CD4-positive, alpha-beta T cell treated with Interleukin-10 for 1 hour (primary cell): ENCODE measurements around the gene SMARCB1.

Experiments used
- DNase-seq: peaks from one replicate; pipeline ENCODE4 v3.0.0-alpha.2; 2020

SMARCB1 gene

DNA sequence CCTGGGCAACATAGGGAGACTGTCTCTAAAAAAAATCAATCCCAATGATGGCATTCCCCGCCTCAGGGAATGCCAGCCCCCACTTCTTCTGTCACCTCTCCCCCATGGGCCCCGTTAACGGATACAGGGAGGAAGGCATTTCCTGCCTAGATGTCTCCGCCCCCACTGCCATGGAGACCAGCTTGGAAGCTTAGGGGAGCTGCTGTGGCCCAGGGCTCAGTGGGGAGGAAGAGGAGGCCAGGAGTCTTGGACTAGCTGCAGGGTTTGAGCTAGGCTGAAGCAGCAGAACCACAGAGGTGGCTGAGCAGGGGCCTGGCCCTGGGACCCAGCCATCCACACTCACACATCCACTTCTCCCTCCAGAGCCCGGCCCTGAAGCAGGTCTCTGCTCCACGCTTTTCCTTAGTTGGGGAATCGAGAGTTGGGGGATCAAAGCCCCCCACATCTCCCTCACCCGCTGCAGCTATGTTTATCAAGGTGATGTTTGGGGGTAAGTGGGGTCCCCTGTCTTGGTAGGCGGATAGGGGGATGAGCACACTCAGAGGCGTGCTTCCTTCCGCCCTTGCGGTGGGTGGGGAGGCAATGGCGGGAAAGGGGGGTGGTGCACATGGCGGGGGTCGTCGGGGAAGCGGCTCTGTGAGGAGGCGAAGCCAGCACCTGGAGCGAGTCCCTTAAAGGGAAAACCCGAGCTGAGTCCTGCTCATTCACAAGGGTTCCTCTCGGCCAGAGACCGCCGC is 23.8 kb upstream of the SMARCB1 start, which contains the start of gene C22orf15:
Gene C22orf15, plus strand, starts transcription at position 149 of the 737 bp plus-strand sequence. Its CDS starts 317 bp downstream, at position 466.
- DNase-seq = peak; percentile 22

GRCh38 chr22:23763579-23763945 is 23.2 kb upstream of the SMARCB1 start:
- peak; percentile 52 for DNase-seq

DNA sequence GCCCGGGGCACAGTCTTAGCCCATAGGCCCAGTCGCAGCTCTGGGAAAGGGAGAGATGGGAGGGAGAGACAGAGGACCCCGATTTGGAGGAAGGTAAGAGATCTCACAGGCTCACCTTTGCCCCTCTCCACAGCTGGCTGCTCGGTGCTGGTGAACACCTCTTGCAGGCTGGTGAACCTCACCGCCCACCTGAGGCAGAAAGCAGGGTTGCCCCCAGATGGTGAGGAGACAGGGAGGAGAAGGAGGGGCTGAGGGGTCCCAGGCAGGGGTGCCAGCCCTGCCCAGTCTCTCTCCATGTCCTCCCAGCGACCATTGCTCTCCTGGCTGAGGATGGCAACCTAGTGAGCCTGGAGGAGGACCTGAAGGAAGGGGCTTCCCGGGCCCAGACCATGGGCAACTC is 22.8 kb upstream of the SMARCB1 start:
- DNase-seq = no peak

GRCh38 chr22:23764899-23765881 is 21.6 kb upstream of the SMARCB1 start:
- no peak for DNase-seq

DNA sequence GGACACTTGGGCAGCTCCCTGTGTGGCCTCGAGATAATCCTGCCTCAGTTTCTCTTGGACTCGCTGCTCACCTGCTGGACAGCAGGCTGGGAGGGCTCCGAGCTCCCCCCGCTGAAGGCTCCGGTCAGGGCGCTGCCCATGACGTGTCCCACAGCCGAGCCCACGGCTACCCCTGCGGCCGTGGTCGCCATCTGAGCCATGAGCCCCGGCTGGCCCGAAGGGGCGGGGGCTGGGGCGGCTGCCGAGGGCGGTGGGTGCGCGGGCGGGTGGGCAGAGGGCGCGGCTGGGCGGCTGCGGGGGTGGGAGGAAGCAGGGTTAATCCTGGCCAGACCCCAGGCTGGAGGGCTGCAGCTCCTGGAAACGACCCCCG is 19.5 kb upstream of the SMARCB1 start:
- no peak for DNase-seq

GRCh38 chr22:23767673-23768548 is 18.9 kb upstream of the SMARCB1 start, which contains the start of gene CHCHD10:
CHCHD10 (minus strand) TSS chr22:23767972; CDS start chr22:23767874, 98 bp downstream.
- peak; percentile 76 for DNase-seq

- DNase-seq = no peak
These were observed 17.3 kb upstream of the SMARCB1 start for GRCh38 chr22:23769321-23769965.

DNA sequence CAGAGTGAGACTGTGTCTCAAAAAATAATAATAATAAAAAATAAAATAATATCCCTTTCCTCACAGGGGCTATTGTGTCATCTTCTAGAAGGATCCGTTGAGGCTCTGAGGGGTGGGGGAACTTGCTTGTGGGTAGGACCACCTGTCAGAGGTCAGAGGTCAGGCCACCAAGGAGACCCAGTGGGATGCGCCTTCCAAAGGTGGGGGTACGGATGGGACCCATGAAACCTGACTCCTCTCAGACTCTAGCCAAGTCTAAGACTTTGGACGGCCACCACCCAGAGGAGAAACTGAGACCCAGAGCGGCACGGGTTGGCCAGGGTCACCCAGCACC is 14.5 kb upstream of the SMARCB1 start:
- no peak for DNase-seq

DNA sequence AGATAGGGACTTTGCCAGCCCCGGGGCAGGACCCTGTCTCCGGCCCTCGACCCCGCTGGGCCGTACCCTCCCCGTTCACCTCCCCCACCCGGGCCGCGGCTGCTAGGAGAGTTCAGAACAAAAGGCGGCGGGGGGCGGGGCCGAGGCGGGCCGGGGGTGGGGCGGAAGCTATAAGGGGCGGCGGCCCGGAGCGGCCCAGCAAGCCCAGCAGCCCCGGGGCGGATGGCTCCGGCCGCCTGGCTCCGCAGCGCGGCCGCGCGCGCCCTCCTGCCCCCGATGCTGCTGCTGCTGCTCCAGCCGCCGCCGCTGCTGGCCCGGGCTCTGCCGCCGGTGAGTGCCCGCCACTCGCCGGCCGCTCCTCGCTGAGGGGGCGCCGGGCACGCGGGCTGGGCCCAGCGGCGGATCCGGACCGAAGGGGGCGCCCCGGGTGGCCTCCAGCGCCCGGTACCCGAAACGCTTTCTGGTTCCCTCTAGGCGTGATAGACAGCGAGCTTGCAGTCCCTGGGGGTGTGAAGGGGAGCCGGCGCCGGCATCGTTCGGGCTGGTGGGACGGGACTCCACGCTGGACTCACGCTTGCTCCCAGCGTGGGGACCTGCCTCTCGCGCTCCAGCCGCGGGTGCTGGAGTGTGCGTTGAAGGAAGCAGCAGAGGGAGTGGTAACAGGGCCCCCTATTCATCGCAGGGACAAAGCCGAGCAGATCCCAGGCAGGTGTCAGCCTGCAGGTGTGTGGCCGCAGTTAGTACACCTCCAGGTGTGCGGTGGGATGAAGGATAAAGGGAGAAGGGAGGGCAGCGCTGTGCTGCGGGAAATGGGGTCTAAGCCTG is 13.9 kb upstream of the SMARCB1 start, which contains the start of gene MMP11:
Gene MMP11, plus strand, starts transcription at position 201 of the 825 bp plus-strand sequence. Its CDS starts 22 bp downstream, at position 223.
- peak; percentile 56 for DNase-seq

- DNase-seq = no peak
These were observed 13.2 kb upstream of the SMARCB1 start for GRCh38 chr22:23773483-23774113.

DNA sequence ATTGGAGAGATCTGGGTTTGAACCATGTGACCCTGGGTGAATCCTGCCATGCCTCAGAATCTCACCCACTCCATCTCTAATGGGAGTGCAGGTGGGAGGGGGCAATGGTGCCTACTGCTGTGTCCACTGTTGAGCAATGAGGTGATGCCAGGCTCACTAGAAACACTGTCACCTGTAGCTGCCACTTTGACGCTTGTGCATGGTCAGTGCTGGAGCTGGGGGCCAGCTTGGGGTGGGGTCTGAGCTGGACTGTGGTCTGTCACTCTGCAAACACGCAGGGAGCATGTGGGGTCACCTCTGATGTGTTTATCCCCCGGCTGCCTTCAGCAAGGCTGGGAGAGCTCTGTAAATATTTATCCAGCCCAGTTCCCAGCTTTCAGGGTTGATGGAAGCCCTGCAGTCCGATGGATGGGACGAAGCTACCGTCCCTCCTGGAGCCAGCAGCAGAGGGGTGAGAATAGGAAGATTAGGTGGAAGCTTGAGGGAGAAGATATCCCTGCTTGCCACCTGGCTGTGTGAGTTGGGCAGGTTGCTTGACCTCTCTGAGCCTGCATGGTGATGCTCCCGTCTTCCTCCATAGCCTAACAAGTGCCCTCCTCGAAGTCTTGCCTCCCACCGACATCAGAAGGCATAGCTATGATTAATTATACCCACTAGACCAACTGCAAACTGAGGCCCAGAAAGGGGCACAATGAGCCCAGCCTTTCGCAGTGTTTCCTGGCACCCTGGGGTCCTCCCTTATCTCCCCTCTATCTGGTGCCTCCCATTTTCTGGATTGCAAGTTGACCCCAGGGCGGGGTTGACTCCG is 12.4 kb upstream of the SMARCB1 start:
- no peak for DNase-seq

DNA sequence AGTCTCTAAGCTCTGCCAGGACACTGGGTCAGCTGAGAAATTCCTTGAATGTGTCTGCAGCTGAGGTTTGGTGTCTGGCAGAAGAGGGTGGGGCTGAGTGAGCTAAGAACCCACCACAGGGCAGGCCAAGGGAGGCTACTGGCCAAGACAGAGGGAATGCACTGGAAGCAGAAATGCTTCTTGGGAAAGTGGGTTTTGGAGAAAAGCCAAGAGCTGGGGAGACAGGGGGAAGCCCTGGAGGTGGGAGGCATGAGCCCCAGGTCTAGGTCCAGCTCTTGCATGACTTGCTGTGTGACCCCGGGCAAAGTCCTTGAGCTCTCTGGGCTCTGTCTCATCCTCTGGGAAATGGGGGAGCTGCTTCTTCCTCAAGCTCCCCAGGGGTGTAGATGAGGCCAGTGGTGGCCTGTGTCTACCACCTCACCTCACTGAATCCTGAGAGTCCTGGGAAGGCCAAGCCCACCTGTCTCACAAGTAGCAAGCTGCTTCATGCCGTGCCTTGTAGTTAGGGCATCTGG is 11.8 kb upstream of the SMARCB1 start:
- DNase-seq = no peak

DNA sequence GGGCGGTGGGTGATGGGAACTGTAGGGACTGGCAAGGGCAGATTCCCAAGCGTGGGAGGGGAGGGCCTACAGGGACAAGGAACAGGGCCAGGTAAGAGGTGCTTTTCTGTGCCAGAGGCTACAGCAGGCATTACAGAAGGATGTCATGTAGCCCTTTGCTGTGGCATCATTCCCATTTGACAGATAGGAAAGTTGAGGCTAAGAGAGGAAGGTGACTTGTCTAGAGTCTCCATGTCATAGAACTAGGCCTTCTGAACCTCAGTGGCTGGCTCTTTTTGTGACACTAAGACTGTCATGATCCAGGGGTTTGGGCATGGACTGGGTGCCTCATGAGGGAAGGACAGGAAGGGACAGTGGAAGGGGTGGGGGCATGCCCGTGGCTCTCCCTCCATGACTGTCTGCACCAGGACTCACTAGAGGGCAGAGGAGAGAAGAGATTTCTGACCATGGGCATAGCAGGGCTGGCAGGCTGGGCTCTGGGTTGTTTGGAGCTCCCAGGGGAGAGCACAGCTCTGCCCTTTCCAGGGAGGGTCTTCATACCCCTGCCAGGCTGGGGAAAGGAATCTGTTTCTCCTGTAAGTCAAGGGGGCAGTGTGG is 10.9 kb upstream of the SMARCB1 start:
- DNase-seq = no peak

DNA sequence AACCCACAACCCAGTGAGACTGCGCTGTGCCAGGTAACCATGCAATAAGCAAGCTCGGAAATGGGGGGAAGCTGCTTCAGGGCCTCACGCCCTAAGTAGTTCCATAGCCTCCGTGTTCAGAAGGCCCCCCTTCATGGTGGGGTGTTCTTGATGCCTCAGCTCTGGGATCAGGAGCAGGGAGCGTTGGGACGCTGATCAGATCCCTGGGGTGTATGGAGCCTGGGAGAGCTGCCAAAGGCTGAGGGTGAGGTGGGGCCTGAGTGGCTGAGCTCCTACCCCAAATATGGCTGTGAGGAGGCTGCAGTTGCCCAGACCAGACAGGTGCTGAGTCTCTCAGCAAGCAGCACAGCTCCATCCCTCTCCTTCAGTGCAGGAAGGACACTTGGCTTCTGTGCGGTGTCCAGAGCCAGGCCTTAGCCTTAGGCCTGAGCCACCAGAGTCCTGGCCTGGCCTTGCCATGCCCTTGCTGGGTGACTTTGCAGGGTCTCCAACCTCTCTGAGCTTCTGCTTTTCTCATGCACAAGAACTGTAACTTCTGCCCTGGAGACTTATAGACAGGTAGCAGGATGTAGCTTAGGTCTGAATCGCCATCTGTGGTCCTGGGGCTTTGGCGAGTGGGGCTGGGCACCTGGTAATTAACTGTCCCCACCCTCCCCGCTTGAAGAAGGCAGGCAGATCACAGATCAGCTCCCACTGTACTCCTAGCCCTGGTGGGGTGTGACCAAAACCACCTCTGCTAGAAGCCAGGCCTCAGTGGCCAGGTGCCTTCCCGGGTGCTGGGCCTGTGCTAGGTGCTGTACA is 8.8 kb upstream of the SMARCB1 start:
- no peak for DNase-seq

DNA sequence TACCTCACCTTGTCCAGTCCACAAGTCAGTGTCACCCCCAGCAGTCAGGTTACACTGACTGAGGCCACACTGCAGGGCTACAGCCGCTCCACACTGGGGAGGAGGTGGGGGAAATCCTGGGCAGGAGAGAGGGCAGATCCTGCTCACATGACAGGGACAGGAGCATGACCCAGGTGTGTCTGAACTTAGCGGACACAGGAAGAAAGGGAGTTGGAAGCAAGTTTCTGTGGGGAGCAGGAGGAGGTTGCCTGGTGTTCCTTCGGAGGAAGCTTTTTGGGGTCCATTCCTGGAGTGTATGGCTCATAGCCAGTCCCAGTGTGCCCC is 8.2 kb upstream of the SMARCB1 start:
- no peak for DNase-seq

DNA sequence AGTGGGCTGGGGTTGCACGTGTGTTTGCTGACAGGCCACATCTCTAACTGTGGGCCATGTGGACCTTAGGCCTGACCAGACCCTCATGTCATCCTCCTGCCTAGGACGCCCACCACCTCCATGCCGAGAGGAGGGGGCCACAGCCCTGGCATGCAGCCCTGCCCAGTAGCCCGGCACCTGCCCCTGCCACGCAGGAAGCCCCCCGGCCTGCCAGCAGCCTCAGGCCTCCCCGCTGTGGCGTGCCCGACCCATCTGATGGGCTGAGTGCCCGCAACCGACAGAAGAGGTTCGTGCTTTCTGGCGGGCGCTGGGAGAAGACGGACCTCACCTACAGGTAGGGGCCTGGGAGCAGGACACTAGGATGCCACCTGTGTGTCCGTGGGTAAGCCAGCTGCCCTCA is 7.7 kb upstream of the SMARCB1 start:
- DNase-seq = no peak

DNA sequence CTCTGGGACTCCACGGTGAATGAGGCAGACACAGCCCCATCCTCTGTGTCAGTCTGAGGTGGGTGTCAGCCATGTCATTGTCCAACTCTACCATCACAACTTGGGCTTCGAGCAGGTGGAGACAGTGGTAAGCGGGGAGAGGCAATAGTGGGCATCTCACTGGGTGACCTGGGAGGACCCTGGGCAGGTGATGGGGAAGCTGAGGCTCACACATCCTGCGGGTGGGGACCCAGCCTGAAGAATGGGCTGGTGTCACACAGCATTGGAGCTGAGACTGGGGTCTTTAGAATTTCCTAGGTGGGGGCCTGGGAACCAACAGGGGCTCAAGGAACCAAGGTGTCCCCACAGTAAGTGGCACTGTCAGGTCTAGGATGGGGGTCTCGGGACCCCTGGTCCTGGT is 7.0 kb upstream of the SMARCB1 start:
- no peak for DNase-seq

- no peak for DNase-seq
These were observed 6.5 kb upstream of the SMARCB1 start for GRCh38 chr22:23780146-23780748.
